ENCODE measurements around the gene SH3BP4.

GRCh38 chr2:234991793-234992192 is 40.0 kb downstream of the SH3BP4 start:
- no peak for TF ChIP-seq CTCF (IDR thresholded peaks at IDR 0.05)
- TF ChIP-seq BHLHE40 (IDR thresholded peaks at IDR 0.05; ENCODE audit: low read depth, low read length): no peak
- no peak for TF ChIP-seq POLR2A (IDR thresholded peaks at IDR 0.05; ENCODE audit: low read length)
- no peak for TF ChIP-seq HDAC2 (IDR thresholded peaks at IDR 0.05)
- no peak for TF ChIP-seq FOXS1 (CRISPR knock-in tag; IDR thresholded peaks at IDR 0.05)
- no peak for TF ChIP-seq MAX (IDR thresholded peaks at IDR 0.05)
- TF ChIP-seq CEBPB (IDR thresholded peaks at IDR 0.05): no peak
- no peak for TF ChIP-seq EP300 (IDR thresholded peaks at IDR 0.05)
- TF ChIP-seq KDM1A (IDR thresholded peaks at IDR 0.05; ENCODE audit: low read depth): no peak
- TF ChIP-seq ELK1 (IDR thresholded peaks at IDR 0.05; ENCODE audit: low read depth, low read length): no peak
- no peak for TF ChIP-seq JUN (IDR thresholded peaks at IDR 0.05)
- no peak for TF ChIP-seq FOSL2 (IDR thresholded peaks at IDR 0.05)
- no peak for TF ChIP-seq FOSL2 (CRISPR knock-in tag; IDR thresholded peaks at IDR 0.05)

Measured in A549 (cell line).